OCI-M1 (cell line): ENCODE data around the gene LCE2A.
"Not testable (repeated sequence)": the region's sequence is repeated elsewhere in the genome, so short reads cannot be mapped to it uniquely, and the experiment has no call there.

Source experiments
- DNase-seq: peaks from one replicate; lab custom pipeline; 2025; lab: John Stamatoyannopoulos, UW

LCE2A gene

GRCh38 chr1:152697701-152698600 is at the start of gene LCE2A:
TSS of gene LCE2A (plus strand) at chr1:152698345. CDS start at chr1:152698902, 557 bp downstream.
- no peak for DNase-seq

- peak; percentile 87 for DNase-seq
Measured at GRCh38 chr1:152654110-152654509, 44.0 kb upstream of the LCE2A start.

- no peak for DNase-seq
Measured at GRCh38 chr1:152656459-152656858, 41.7 kb upstream of the LCE2A start.

- no peak for DNase-seq
Measured at GRCh38 chr1:152657677-152658076, 40.5 kb upstream of the LCE2A start.

- no peak for DNase-seq
Measured at GRCh38 chr1:152658649-152659048, 39.5 kb upstream of the LCE2A start.

- no peak for DNase-seq
Measured at GRCh38 chr1:152663098-152663497, 35.0 kb upstream of the LCE2A start, which contains the start of gene LCE2D. TSS of gene LCE2D (plus strand) at chr1:152663380. CDS start at chr1:152664106, 726 bp downstream.

- not testable (repeated sequence) for DNase-seq
Measured at GRCh38 chr1:152666171-152666570, 32.0 kb upstream of the LCE2A start.

GRCh38 chr1:152667648-152668047 is 30.5 kb upstream of the LCE2A start:
- no peak for DNase-seq

GRCh38 chr1:152673016-152673415 is 25.1 kb upstream of the LCE2A start:
- peak; percentile 23 for DNase-seq

- not testable (repeated sequence) for DNase-seq
Measured at GRCh38 chr1:152674983-152675382, 23.2 kb upstream of the LCE2A start, which contains the start of gene LCE2C. TSS of gene LCE2C (plus strand) at chr1:152675279. CDS start at chr1:152676016, 737 bp downstream.

- no peak for DNase-seq
Measured at GRCh38 chr1:152679459-152679858, 18.7 kb upstream of the LCE2A start.

GRCh38 chr1:152681616-152682015 is 16.5 kb upstream of the LCE2A start:
- no peak for DNase-seq

- DNase-seq = no peak
Measured at GRCh38 chr1:152683846-152684245, 14.3 kb upstream of the LCE2A start.

GRCh38 chr1:152685823-152686222 is 12.3 kb upstream of the LCE2A start, which contains the start of gene LCE2B:
TSS of gene LCE2B (plus strand) at chr1:152686123. CDS start at chr1:152686844, 721 bp downstream.
- not testable (repeated sequence) for DNase-seq

- no peak for DNase-seq
Measured at GRCh38 chr1:152699746-152700145, 1.6 kb downstream of the LCE2A start.

GRCh38 chr1:152707860-152708259 is 9.7 kb downstream of the LCE2A start, which contains the start of gene LCE4A:
TSS of gene LCE4A (plus strand) at chr1:152708160. CDS start at chr1:152709076, 916 bp downstream.
- no peak for DNase-seq

GRCh38 chr1:152718238-152718637 is 20.1 kb downstream of the LCE2A start:
- DNase-seq = no peak

GRCh38 chr1:152725261-152725660 is 27.1 kb downstream of the LCE2A start:
- DNase-seq = no peak

- DNase-seq = no peak
Measured at GRCh38 chr1:152728986-152729385, 30.8 kb downstream of the LCE2A start.

- peak; percentile 41 for DNase-seq
Measured at GRCh38 chr1:152735648-152736047, 37.5 kb downstream of the LCE2A start.

- DNase-seq = no peak
Measured at GRCh38 chr1:152737997-152738396, 39.9 kb downstream of the LCE2A start.

- no peak for DNase-seq
Measured at GRCh38 chr1:152739841-152740240, 41.7 kb downstream of the LCE2A start.

- DNase-seq = no peak
Measured at GRCh38 chr1:152741656-152742055, 43.5 kb downstream of the LCE2A start.
